ENCODE measurements around the gene POR. TPM values are rescaled to one million over a fixed set of nuclear protein-coding genes. Genes with fewer than 3 reads are reported as not detected.

Gene POR
- total and polyA plus RNA-seq, 11 donors, result 38.3 to 202 (median 80.0) TPM

GRCh38 chr7:75985518-75986146 lies 70.7 kb downstream of the POR start:
- WGBS, 4 donors, result 66 to 88% (median 84%) methylated on average over 29 to 41 of the region's 41 CpGs
- Histone ChIP-seq H3K27me3 (no peaks in the 10 kb centered on the region), H3K27ac (peak overlapping the region in 7 of 12 donors; percentile 13 to 76 (median 28)), H3K9me3 (no peaks in the 10 kb centered on the region), H3K36me3 (peaks cover 2 to 76% (median 68%) of the 10 kb centered on the region in 9 donors), H3K4me1 (peaks cover 0 to 33% (median 9%) of the 10 kb centered on the region in 12 donors), H3K4me3 (no peak overlapping the region)
- peak in 4 of 5 donors; percentile 52 to 73 (median 56) for DNase-seq
- intact Hi-C loops (cut with DNase I), result loop anchor here in 2 of 10 donors (5.0 to 10.0 kb wide), 2 partner anchors 68 to 71 kb away; partner anchors contain the start of gene POR (in 2 of the 2)
- TF ChIP-seq POLR2A (IDR thresholded peaks at IDR 0.05), result no peak
- TF ChIP-seq CTCF (IDR thresholded peaks at IDR 0.05), result no peak
- peak in 1 of 4 donors; percentile 0 for ATAC-seq

- H3K36me3 ChIP-seq, result peaks cover 2 to 70% (median 62%) of the 10 kb centered on the region in 9 donors
- DNase-seq, result peak in 3 of 5 donors; percentile 26 to 65 (median 30)
- H3K4me3 ChIP-seq, result no peak overlapping the region
- no peaks in the 10 kb centered on the region for H3K27me3 ChIP-seq
- peaks cover 0 to 36% (median 14%) of the 10 kb centered on the region in 12 donors for H3K4me1 ChIP-seq
- H3K27ac ChIP-seq, result peak overlapping the region in 6 of 12 donors; percentile 9 to 76 (median 42)
- TF ChIP-seq CTCF (IDR thresholded peaks at IDR 0.05), result no peak
- TF ChIP-seq POLR2A (IDR thresholded peaks at IDR 0.05), result no peak
- 74 to 84% (median 82%) methylated on average over 18 to 20 of the region's 20 CpGs for WGBS, 4 donors
- ATAC-seq, result no peak
- H3K9me3 ChIP-seq, result no peaks in the 10 kb centered on the region
- intact Hi-C loops (cut with DNase I), result loop anchor here in 2 of 10 donors (5.0 to 10.0 kb wide), 2 partner anchors 69 to 71 kb away; partner anchors contain the start of gene POR (in 2 of the 2)
Measured at GRCh38 chr7:75986147-75986781, 71.3 kb downstream of the POR start.

GRCh38 chr7:75987026-75987804 lies 72.3 kb downstream of the POR start:
- DNase-seq (peak in 2 of 5 donors; percentile 27 to 63), ATAC-seq (no peak)
- H3K9me3 ChIP-seq, result no peaks in the 10 kb centered on the region
- peaks cover 0 to 38% (median 16%) of the 10 kb centered on the region in 12 donors for H3K4me1 ChIP-seq
- no peaks in the 10 kb centered on the region for H3K27me3 ChIP-seq
- WGBS, 4 donors, result 88 to 94% (median 90%) methylated on average over 31 to 32 of the region's 32 CpGs
- peak overlapping the region in 6 of 12 donors; percentile 8 to 76 (median 19) for H3K27ac ChIP-seq
- H3K4me3 ChIP-seq, result no peak overlapping the region
- H3K36me3 ChIP-seq, result peaks cover 2 to 64% (median 55%) of the 10 kb centered on the region in 9 donors
- TF ChIP-seq POLR2A (IDR thresholded peaks at IDR 0.05) (no peak), CTCF (IDR thresholded peaks at IDR 0.05) (no peak)
- intact Hi-C loops (cut with DNase I), result loop anchor here in 2 of 10 donors (5.0 to 10.0 kb wide), 2 partner anchors 70 to 72 kb away; partner anchors contain the start of gene POR (in 2 of the 2)

All from heart left ventricle (tissue), 16 donors.